GM21786 (cell line): ENCODE measurements around the gene SLC39A12.
A peak's percentile ranks its signal among the peaks of the same experiment; 100 is the strongest.

Source experiments
- ATAC-seq: cut with Tn5 transposase; IDR thresholded peaks from one replicate; pipeline ENCODE4 v1.9.1; 2021; ENCODE audit not compliant: unreplicated experiment

Gene SLC39A12

DNA sequence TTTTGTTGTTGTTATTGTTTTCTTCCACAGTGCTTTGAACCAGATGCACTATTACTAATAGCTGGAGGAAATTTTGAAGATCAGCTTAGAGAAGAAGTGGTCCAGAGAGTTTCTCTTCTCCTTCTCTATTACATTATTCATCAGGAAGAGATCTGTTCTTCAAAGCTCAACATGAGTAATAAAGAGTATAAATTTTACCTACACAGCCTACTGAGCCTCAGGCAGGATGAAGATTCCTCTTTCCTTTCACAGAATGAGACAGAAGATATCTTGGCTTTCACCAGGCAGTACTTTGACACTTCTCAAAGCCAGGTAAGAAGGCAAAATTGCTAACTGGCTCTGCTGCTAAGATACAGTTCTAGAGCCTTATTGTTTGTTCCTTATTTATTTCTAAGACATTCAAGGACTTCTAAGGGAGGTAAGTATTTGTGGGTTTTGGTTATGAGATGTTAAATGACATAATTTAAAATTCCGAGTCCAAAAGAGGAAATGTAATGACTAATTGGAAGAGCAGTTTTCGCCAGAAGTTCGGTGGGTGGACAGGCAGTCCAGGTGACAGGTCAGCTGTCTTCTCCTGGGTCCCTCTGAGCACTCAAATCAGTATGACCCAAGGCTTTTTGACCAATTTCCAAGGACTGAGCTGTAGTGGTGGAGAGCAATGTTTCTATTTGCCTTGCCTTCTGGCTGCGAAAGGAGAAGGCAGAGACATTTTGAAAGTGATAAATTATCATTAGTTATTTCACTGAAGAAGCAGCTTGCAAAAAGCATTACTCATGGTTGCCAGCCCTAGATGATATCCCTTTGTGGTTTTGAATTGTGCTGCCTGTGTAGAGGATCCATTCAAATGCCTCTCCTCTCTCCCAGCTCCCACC is 10.1 kb downstream of the SLC39A12 start:
- no peak for ATAC-seq

DNA sequence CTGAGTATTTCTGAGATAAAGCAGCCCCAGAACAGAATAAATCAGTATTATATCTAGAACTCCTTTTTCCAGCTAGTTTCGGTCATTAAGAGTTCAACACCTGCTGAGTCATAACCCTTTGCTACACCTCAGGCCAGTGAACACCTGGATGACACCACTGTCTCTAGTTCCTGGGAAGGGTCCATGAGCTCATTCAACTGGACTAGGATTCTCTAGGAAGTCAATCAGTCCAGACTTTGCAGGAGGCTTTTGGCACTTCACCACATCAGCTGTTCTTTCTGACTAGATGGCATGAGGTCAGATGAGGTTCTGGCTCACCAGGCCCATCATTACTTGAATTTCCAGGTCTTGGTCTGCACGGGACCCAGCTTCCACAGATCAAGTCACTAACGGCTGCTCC is 11.7 kb downstream of the SLC39A12 start:
- no peak for ATAC-seq

DNA sequence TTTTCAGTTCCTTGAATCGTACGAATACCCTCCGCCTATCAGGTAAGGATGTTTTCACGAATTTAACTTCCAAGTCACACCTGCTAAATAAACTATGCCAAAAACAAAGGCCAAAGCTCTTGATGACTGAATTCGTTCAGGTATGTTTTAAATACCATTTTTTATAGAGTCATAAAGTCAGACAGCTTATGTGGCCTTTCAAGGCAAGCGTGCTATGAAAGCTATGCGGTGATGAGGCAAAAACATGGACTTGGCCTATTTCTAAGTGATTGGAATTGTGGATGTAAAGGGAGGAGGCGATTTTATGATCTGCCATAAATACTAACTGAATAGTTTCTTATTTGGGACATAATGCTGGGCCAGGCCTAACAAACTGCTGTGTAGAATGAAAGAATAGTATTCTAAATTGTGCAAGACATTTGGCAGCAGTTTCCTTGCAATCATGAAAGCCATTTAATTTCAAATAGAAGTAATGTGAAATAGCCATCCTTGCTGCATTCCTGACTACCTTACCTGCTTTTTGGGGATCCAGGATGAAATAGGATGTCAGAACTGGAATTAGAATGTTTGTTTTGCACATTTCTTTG is 14.0 kb downstream of the SLC39A12 start:
- ATAC-seq, result no peak

DNA sequence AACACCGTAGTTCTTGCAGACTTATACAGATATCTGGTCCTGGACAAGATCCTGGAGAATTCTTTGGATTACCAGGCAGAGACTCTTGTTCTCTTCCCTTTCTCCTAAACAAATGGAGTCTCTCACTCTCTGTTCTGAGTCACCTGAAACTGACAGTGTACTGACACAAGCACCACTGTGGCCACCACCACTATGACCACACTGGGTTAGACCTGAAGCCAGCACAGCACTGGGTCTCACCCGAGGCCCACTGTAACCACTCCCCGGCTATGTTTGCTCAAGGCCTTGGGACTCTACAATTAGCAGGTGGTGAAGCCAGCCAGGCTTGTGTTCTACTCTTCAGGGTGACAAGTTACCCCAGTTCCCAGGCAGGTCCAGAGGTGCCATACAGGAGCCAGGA is 22.8 kb downstream of the SLC39A12 start:
- no peak for ATAC-seq

DNA sequence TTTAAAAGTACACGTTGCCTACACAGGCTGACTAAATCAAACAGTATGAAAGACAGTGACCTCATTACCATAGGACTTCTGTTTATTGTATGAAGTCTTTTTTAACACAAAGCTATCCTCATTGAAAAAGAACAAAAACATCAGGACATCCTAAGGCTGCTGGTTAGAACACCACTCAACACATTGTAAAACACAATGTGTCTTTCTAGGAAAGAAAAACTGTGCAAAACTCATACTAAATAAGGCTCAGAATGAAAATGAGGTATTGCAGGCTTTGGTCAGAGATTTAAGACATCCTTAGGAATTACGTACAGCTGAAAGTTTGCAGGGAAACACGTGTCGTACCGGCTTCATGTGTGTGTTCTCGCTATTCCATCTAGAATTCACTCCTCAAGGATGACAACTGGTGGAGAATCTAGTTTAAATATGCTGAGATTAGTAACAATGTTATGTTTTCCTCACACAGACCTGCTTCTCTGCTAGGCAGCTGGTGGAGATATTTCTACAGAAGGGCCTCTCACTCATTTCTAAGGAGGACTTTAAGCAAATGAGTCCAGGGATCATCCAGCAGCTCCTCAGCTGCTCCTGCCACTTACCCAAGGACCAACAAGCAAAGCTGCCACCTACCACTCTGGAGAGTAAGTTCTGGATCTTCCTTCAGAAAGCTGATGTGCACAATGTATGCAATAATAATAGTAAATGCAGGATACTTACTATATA is 29.3 kb downstream of the SLC39A12 start:
- no peak for ATAC-seq

DNA sequence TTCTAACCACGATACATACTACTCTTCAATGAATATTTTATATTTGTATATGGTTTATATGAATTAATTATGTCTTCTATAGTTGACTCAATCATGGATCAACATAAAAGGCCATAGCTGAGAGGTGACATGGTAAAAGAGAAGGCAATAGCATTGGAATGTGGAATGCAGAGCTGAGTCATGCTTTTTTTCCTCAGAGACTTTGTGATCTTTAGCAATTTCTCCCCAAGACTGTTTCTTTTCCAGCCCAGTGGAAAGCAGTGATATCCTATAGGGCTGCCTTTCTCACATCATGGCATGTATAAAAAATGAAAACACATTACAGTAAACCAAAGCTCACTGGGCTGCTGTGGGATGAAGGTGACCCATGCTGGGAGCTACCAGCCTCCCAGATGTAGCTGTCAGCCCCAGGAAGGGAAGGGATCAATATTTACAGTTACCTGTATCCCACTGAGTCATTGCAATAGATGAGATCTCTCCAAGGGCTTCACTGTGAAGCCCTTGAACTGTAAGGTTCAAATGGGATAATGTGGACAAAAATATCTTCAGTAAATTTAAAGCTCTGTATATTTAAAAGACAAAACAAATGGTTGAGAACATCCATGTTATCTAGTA is 30.2 kb downstream of the SLC39A12 start:
- no peak for ATAC-seq

DNA sequence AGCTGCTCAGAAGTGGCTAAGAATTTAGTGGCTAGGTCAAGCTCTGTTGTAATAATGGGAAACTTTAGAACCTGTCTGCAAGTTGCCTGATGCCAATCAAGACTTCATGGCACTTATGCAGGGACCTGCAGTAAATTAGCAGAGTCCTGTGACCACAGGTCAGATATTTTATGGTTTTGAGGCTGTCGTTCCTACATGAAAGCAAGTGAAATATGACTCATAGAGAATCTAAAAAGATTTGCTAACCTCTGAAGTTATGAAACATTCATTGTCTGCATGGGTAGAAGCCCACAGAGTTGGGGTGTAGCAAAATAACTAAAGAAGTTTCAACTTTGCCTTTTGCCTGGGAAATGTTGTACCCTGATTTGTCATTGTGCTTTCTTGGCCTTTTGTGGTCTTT is 32.3 kb downstream of the SLC39A12 start:
- peak; percentile 92 for ATAC-seq

DNA sequence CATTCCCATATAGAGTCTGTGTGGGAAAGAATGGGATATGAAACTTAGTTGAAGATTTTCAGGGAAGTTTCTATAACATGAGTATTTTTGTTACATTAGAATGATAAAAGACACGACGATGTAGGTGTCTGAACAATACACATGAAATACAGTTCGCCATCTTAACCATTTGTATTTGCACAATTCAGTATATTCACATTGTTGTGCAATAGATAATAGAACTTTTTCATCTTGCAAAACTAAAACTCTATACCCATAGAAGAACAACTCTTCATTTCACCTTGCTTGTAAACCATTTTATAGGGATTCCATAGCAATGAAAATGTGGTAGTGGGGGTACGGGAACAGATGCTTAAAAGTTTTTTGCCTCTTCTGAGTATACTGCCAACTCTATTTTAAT is 32.8 kb downstream of the SLC39A12 start:
- ATAC-seq, result no peak

DNA sequence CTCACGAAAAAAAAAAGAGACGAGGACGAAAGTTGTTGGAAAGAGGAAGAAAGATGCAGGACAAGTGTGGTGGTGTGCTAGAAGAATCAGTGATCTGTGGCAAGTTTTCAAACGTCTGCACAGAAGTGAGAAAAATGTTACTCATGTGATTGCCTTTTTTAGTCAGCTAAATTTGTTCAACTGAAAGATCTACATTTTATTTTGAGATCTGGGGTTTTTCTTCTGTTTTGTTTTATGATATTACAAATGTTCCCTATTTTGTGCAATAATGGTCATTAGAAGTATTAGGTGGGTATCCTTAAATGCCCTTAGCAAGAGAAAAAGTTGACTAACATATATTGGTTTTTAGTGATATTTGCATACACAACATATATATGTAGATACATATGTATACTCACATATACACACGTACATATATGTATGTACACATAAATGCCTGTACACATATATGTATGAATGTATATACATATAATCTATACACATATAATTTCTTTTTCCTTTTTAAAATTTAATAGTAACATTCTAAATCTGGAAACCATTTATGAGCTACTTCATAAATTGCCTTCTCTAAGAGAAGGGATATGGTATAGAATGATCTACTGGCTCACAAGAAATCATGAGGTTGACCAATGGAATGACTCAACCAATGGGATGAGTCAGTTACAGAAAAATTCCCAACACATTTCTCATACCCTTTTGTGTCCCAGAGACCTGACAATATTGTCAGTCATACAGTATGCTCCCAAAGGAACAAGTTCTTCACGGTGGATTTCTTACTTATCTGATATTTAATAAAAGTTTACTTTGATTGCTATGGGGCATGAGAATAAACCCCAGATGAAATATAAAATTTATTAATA is 38.4 kb downstream of the SLC39A12 start:
- peak; percentile 92 for ATAC-seq

DNA sequence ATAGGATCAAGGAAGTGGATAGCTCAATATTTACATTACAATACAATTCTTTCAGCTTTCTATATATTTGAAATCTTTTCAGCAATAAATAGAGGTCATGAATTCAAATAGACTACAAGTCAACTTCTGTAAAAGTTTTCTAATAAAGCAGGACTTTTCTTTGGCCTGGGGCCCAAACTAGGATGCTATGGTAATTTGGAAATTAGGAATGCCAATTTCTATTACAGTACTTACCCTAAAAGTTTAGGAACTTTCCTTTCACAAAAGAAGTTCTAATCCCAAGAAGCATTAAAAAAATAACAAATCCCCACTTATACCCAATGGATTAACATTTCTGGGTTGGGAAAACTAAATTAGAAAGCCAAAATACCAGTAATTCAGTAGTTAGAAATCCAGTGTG is 40.5 kb downstream of the SLC39A12 start:
- no peak for ATAC-seq

DNA sequence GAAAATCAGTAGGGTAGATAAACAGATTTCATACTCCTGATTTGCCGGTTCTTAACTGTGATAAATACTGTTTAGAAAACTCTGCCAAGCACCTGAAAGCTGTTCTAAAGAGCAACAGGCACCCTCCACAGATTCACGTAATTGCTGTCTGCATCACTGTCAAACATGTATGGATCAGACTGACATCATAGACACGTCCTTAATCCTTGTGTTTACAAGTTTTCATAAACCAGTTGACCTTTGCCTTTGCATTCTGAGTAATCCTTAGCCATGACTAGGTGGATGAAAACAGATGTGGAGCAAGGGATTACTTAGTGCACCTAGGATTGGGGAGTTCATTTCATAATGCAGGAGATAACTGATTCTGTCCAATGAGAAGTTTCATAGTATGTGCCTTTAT is 41.6 kb downstream of the SLC39A12 start:
- no peak for ATAC-seq

DNA sequence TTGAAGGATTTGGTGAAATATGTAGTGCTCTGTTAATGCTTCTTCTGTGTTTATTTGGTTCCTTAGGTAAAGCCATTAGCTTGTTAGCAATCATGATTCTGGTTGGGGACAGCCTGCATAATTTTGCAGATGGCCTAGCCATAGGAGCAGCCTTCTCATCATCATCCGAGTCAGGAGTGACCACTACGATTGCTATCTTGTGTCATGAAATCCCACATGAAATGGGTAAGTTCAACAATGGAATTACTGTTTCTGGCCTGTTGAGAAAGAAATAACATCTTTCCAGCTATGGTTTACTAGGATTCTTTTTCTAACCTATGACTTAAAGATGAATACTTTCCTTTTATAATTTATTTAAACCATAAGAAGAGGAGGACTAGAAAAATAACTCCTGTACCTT is 48.9 kb downstream of the SLC39A12 start:
- ATAC-seq, result no peak

DNA sequence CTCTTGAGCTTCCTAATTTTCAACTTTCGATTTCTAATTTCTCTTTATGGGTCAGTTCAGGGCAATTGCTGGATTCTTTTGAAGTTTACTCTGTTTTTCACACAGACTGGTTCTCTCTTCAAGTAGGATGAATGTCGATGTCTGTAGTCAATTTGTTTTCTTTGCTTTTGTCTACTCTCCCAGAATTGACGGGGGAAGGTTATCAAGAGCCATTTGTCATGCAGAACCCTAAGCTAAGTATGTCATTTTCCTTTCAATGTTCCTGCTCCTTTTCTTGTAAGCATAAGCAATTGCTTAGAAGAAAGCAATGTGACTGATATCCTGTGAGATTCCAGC is 53.7 kb downstream of the SLC39A12 start:
- ATAC-seq, result no peak

DNA sequence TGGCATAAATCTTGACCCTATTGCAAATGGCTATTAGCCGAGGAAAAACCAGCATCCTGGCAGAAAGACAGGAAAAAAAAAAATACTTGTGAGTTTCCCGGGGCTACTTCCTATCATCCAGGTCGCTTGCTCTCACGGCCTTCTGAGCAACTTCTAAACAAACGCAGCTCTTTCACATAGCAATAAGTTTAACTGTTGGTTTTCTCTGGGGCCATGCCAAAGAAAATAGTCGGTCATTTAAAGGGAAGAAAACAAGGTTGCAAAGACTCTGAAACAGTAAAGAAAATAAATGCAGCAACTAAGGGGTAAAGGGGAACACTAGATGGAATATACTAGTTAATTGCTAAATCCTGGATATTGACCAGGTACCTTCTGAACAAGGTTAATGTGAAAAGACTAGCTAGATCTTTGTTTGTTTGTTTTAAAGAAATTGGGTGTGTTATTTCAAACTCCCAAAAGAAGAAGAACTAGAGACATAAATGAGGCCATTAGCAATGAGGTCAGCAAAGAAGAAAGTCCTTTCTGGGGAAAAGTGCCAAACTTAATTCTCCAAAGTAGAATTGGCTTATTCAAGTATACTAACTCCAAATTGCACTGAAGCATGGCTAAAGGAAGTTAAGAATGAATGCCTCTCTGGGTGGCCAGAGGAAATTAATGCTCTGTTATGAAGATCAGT is 54.2 kb downstream of the SLC39A12 start:
- ATAC-seq, result no peak

DNA sequence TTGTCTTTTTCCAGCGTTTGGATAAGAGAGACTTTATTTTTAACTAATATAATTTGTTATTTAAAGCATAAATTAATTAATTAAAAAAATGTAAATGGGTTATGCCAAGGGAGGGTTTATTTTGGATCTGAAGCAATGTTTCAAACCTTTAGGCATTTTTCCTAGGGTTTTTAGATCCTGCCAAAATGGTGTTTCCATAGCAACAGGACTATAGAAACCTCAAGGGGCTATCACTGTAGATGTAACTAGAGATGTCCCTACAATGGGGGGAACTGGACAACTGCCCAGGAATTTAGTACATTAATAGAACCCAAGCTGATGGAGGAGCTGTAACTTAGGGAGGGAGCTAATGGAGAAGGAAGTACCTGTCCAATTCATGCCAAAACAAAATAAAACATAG is 57.3 kb downstream of the SLC39A12 start:
- ATAC-seq, result no peak

DNA sequence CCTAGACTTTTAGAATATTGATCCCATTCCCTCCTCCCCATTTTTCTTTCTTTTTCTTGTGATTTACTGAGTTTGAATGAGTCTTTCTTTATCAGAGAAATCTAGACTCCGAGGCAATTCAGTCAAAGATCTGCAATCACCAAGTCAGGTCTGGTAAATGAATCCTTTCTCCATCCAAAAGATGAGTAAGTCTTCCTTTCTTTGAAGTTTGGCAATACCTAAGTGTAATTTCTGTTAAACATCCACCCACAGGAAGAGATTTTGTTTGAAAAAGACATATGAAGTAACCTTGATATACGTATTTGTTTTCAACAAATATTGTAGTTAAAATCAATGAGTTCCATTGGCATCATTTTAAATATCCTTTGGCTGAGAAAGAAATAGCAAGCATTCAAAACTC is 58.3 kb downstream of the SLC39A12 start:
- no peak for ATAC-seq

DNA sequence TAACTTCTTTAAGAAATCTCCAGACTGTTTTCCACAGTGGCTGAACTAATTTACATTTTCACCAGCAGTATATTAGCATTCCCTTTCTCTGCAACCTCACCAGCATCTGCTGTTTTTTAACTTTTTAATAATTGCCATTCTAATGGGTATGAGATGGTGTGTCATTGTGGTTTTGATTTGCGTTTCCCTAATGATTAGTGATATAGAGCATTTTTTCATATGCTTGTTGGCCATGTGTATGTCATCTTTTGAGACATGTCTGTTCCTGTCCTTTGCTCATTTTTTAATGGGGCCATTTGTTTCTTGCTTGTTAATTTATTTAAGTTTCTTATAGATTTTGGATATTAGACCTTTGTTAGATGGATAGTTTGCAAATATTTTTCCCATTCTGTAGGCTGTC is 68.8 kb downstream of the SLC39A12 start:
- no peak for ATAC-seq

DNA sequence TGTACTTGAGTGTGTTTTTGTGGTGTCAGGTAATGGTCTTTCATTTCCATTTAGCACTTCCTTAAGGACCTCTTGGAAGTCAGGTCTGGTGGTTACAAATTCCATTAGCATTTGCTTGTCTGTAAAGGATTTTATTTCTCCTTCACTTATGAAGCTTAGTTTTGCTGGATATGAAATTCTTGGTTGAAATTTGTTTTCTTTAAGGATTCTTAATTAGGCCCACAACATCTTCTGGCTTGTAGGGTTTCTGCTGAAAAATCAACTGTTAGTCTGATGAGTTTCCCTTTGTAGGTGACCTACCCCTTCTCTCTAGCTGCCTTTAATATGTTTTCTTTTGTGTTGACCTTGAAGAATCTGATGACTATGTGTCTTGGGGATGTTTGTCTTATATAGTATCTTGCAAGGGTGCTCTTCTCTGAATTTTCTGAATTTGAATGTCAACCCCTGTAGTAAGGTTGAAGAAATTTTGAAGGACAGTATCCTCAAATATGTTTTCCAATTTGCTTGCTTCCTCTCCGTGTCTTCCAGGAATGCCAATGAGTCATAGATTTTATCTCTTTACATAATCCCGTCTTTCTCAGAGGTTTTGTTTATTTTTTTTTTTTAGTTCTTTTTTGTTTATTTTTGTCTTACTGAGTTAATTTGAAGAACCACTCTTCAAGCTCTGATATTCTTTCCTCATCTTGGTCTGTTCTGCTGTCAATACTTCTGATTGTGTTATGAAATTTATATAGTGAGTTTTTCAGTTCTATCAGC is 70.2 kb downstream of the SLC39A12 start:
- ATAC-seq, result no peak

DNA sequence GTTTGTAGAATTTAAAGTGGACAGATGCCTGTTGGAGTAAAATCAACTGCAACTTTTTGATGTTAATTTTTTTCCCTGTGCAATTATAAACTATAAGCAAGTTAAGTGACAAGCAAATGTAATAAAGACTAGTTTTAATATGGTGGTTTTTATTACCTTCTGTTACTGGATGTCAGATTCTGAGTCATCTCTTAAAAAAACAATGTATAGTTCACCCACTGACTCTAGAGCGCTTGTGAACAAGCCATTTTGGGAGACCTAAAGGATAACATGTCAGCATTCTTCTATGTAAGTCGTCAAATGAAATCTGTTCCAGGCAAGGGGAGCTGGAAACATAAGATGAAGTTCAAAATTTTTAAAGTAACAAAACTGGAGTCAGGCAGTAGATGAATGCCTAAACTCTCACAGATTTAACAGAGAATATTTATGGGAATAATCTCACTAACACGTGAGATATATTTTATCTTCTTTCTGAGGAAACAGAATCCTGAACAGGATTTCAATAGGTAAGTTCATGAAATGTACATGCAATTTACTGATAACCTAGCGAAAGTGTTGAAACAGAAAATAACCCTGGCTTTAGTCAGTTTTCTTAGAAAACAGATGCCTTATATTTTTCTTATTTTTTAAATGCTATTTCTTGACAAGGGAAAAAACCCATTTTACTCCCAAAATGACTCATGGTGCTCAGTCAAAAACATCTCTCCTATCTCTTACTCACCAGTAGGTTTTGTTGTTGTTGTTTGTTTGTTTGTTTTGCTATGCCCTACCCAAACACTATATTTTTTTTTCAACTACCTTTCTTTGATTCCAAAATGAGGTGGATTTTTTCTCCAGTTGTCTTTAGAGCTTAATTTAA is 91.7 kb downstream of the SLC39A12 start:
- ATAC-seq, result no peak
